A673 (cell line): ENCODE measurements around the gene SLCO3A1. TPM values are rescaled to one million over a fixed set of nuclear protein-coding genes. Genes with fewer than 3 reads are reported as not detected.

Experiments used
- BruUV-seq: library from RNA; stranded (reverse); fragments of 400-500 nt; replicated peaks from 2 replicates; lab custom pipeline; 2021; lab: Mats Ljungman, UMichigan
- CTCF ChIA-PET: fragments of 300-600 bp; sonication (Branson Sonifier 250); formaldehyde crosslinking; loops from one replicate; lab custom pipeline; 2022; ENCODE audit warnings: antibody characterized with exemption; lab: Charles Lee
- POLR2A ChIA-PET: fragments of 300-600 bp; sonication (Branson Sonifier 250); formaldehyde crosslinking; loops from one replicate; lab custom pipeline; 2022; ENCODE audit warnings: antibody characterized with exemption; ENCODE audit not compliant: low non-redundant PET; lab: Charles Lee
- DNase-seq: peaks from one replicate; pipeline ENCODE4 v3.0.0-alpha.2; 2015; ENCODE audit warnings: low spot score
- H3K27ac ChIP-seq: fragments of 200-600 bp; sonication (generic); 2 replicates; pipeline ENCODE4 v1.5.1; 2016; ENCODE audit warnings: mixed run types, low read depth, mild to moderate bottlenecking, mixed read lengths, antibody characterized with exemption, low read length; ENCODE audit not compliant: poor library complexity, severe bottlenecking
- H3K27me3 ChIP-seq: fragments of 200-600 bp; sonication (generic); replicated peaks from 2 replicates; pipeline ENCODE4 v1.6.1; 2017; ENCODE audit warnings: mixed run types, low read depth, mild to moderate bottlenecking, mixed read lengths, antibody characterized with exemption, low read length; ENCODE audit not compliant: insufficient read depth, poor library complexity
- H3K36me3 ChIP-seq: fragments of 200-600 bp; sonication (generic); 2 replicates; pipeline ENCODE4 v1.6.1; 2016; ENCODE audit warnings: mixed run types, mild to moderate bottlenecking, mixed read lengths, antibody characterized with exemption, low read length; ENCODE audit not compliant: insufficient read depth, poor library complexity, severe bottlenecking
- H3K4me1 ChIP-seq: fragments of 200-600 bp; sonication (generic); 2 replicates; pipeline ENCODE4 v1.6.1; 2017; ENCODE audit warnings: mixed run types, mild to moderate bottlenecking, mixed read lengths, antibody characterized with exemption, low read length; ENCODE audit not compliant: insufficient read depth, poor library complexity, severe bottlenecking
- H3K4me3 ChIP-seq: fragments of 200-600 bp; sonication (generic); 2 replicates; pipeline ENCODE4 v1.5.1; 2016; ENCODE audit warnings: low read depth, mixed run types, mild to moderate bottlenecking, mixed read lengths, low read length; ENCODE audit not compliant: poor library complexity, severe bottlenecking
- H3K9me3 ChIP-seq: fragments of 200-600 bp; sonication (generic); 2 replicates; pipeline ENCODE4 v1.6.1; 2016; ENCODE audit warnings: mixed run types, low read depth, mild to moderate bottlenecking, mixed read lengths, antibody characterized with exemption, low read length; ENCODE audit not compliant: poor library complexity, severe bottlenecking
- CTCF ChIP-seq: fragments of 300-800, 200-600 bp; sonication (generic); conservative IDR thresholded peaks from 2 replicates; pipeline ENCODE4 v1.5.1; 2017; ENCODE audit warnings: low read depth, mild to moderate bottlenecking, antibody characterized with exemption, low read length, moderate library complexity, mixed read lengths
- EZH2 ChIP-seq: fragments of 200-600 bp; sonication (generic); IDR thresholded peaks from 2 replicates; pipeline ENCODE4 v1.6.1; 2017; ENCODE audit warnings: borderline replicate concordance, low read depth, mild to moderate bottlenecking, mixed read lengths, antibody characterized with exemption, low read length; ENCODE audit not compliant: poor library complexity, severe bottlenecking
- intact Hi-C: fragments of 100-400 bp; cut with micrococcal nuclease; formaldehyde crosslinking; loops from one replicate; pipeline ENCODE4 v1.10.0; 2022; ENCODE audit not compliant: unreplicated experiment
- total RNA-seq: library from RNA; stranded (reverse); gene quantifications from 2 replicates; pipeline ENCODE4 v1.2.3, GENCODE V29; 2021

SLCO3A1 gene
- total RNA-seq, 1 experiment from 2014 or later = 16.6 TPM

GRCh38 chr15:92104072-92104471 is 250.6 kb downstream of the SLCO3A1 start:
- H3K36me3 ChIP-seq = no peaks in the 10 kb centered on the region
- BruUV-seq = no TSS peak
- no peaks in the 10 kb centered on the region for H3K9me3 ChIP-seq
- no peak overlapping the region for H3K27ac ChIP-seq
- no peak overlapping the region for H3K4me3 ChIP-seq
- TF ChIP-seq CTCF (no peak), EZH2 (no peak)
- no peak for DNase-seq
- H3K27me3 ChIP-seq = no peaks in the 10 kb centered on the region
- CTCF ChIA-PET = no interaction called here
- POLR2A ChIA-PET = no interaction called here
- H3K4me1 ChIP-seq = peaks cover 3% of the 10 kb centered on the region
- intact Hi-C loops = no loop called here

GRCh38 chr15:92105611-92106010 is 252.1 kb downstream of the SLCO3A1 start:
- no peak for DNase-seq
- Histone ChIP-seq H3K27me3 (no peaks in the 10 kb centered on the region), H3K36me3 (no peaks in the 10 kb centered on the region), H3K4me3 (no peak overlapping the region), H3K9me3 (no peaks in the 10 kb centered on the region), H3K4me1 (peaks cover 3% of the 10 kb centered on the region), H3K27ac (no peak overlapping the region)
- intact Hi-C loops = no loop called here
- TF ChIP-seq CTCF = no peak
- TF ChIP-seq EZH2 = no peak
- no TSS peak for BruUV-seq
- ChIA-PET POLR2A (no interaction called here), CTCF (no interaction called here)

GRCh38 chr15:92107510-92107909 is 254.0 kb downstream of the SLCO3A1 start:
- Histone ChIP-seq H3K4me3 (no peak overlapping the region), H3K4me1 (peaks cover 3% of the 10 kb centered on the region), H3K27ac (no peak overlapping the region), H3K9me3 (no peaks in the 10 kb centered on the region), H3K36me3 (no peaks in the 10 kb centered on the region), H3K27me3 (no peaks in the 10 kb centered on the region)
- POLR2A ChIA-PET = no interaction called here
- no peak for TF ChIP-seq EZH2
- no peak for DNase-seq
- intact Hi-C loops = no loop called here
- CTCF ChIA-PET = no interaction called here
- no TSS peak for BruUV-seq

GRCh38 chr15:92109191-92109873 is 255.8 kb downstream of the SLCO3A1 start:
- no TSS peak for BruUV-seq
- Histone ChIP-seq H3K27ac (no peak overlapping the region), H3K4me1 (peaks cover 3% of the 10 kb centered on the region), H3K36me3 (no peaks in the 10 kb centered on the region), H3K9me3 (no peaks in the 10 kb centered on the region), H3K27me3 (no peaks in the 10 kb centered on the region), H3K4me3 (no peak overlapping the region)
- no peak for DNase-seq
- TF ChIP-seq CTCF = no peak
- intact Hi-C loops = no loop called here
- CTCF ChIA-PET = no interaction called here
- POLR2A ChIA-PET = no interaction called here
